HEK293T (cell line): ENCODE results near the gene CD44.

Experiments
- CTCF ChIA-PET: fragments of 350-600 bp; formaldehyde crosslinking; extraction: SDS; loops from one replicate; lab custom pipeline; 2021; ENCODE audit warnings: antibody characterized with exemption, inconsistent platforms; lab: Yijun Ruan, JAX
- POLR2A ChIA-PET: fragments of 350-600 bp; formaldehyde crosslinking; extraction: SDS; loops from one replicate; lab custom pipeline; 2020; ENCODE audit warnings: antibody characterized with exemption, inconsistent platforms; lab: Yijun Ruan, JAX
- DNase-seq: peaks from one replicate; pipeline ENCODE4 v3.0.0; 2012; ENCODE audit warnings: mixed read lengths; ENCODE audit errors: extremely low spot score
- ARNT ChIP-seq: fragments of 450-650 bp; IDR thresholded peaks from 2 replicates; pipeline ENCODE4 v1.6.1; 2017; ENCODE audit warnings: mild to moderate bottlenecking
- BHLHE40 ChIP-seq: fragments of 450-650 bp; IDR thresholded peaks from 2 replicates; pipeline ENCODE4 v1.6.1; 2016; ENCODE audit warnings: mild to moderate bottlenecking, moderate library complexity, borderline replicate concordance
- CTBP1 ChIP-seq: fragments of 450-650 bp; IDR thresholded peaks from 2 replicates; pipeline ENCODE4 v1.6.1; 2016; ENCODE audit warnings: borderline replicate concordance
- ELF4 ChIP-seq: fragments of 450-650 bp; IDR thresholded peaks from 2 replicates; pipeline ENCODE4 v1.6.1; 2017; ENCODE audit warnings: antibody characterized with exemption
- FOXA1 ChIP-seq: fragments of 450-650 bp; IDR thresholded peaks from 2 replicates; pipeline ENCODE4 v1.6.1; 2016; ENCODE audit warnings: mild to moderate bottlenecking
- FOXK2 ChIP-seq: fragments of 450-650 bp; IDR thresholded peaks from 2 replicates; pipeline ENCODE4 v1.6.1; 2016; ENCODE audit warnings: mild to moderate bottlenecking
- FOXM1 ChIP-seq: fragments of 450-650 bp; IDR thresholded peaks from 2 replicates; pipeline ENCODE4 v1.6.1; 2017; ENCODE audit warnings: mild to moderate bottlenecking, borderline replicate concordance
- HDGF ChIP-seq: fragments of 450-650 bp; IDR thresholded peaks from 2 replicates; pipeline ENCODE4 v1.6.1; 2017; ENCODE audit warnings: antibody characterized with exemption, borderline replicate concordance
- L3MBTL2 ChIP-seq: fragments of 450-650 bp; conservative IDR thresholded peaks from 2 replicates; pipeline ENCODE4 v1.6.1; 2016; ENCODE audit warnings: mild to moderate bottlenecking
- LEF1 ChIP-seq: fragments of 450-650 bp; IDR thresholded peaks from 2 replicates; pipeline ENCODE4 v1.6.1; 2017; ENCODE audit warnings: mild to moderate bottlenecking, borderline replicate concordance
- NFRKB ChIP-seq: fragments of 450-650 bp; IDR thresholded peaks from 2 replicates; pipeline ENCODE4 v1.6.1; 2016; ENCODE audit warnings: mild to moderate bottlenecking, moderate library complexity
- SP1 ChIP-seq: fragments of 450-650 bp; IDR thresholded peaks from 2 replicates; pipeline ENCODE4 v1.6.1; 2017
- SUZ12 ChIP-seq: fragments of 450-650 bp; IDR thresholded peaks from 2 replicates; pipeline ENCODE4 v1.6.1; 2016; ENCODE audit warnings: mild to moderate bottlenecking
- TARDBP ChIP-seq: fragments of 450-650 bp; IDR thresholded peaks from 2 replicates; pipeline ENCODE4 v1.6.1; 2016
- ZNF384 ChIP-seq: fragments of 450-650 bp; IDR thresholded peaks from 2 replicates; pipeline ENCODE4 v1.6.1; 2016
- TF ChIP-seq, protein P1 (sequence below): fragments of 450-650 bp; IDR thresholded peaks from 2 replicates; pipeline ENCODE4 v1.6.1; 2016

Gene CD44

GRCh38 chr11:35133656-35134055 lies 5.3 kb upstream of the CD44 start:
- TF ChIP-seq FOXK2: no peak
- TF ChIP-seq NFRKB: no peak
- TF ChIP-seq FOXM1: no peak
- TF ChIP-seq ARNT: no peak
- no peak for TF ChIP-seq BHLHE40
- no peak for TF ChIP-seq SP1
- TF ChIP-seq, protein P1, sequence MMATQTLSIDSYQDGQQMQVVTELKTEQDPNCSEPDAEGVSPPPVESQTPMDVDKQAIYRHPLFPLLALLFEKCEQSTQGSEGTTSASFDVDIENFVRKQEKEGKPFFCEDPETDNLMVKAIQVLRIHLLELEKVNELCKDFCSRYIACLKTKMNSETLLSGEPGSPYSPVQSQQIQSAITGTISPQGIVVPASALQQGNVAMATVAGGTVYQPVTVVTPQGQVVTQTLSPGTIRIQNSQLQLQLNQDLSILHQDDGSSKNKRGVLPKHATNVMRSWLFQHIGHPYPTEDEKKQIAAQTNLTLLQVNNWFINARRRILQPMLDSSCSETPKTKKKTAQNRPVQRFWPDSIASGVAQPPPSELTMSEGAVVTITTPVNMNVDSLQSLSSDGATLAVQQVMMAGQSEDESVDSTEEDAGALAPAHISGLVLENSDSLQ: no peak
- no peak for TF ChIP-seq FOXA1
- no peak for TF ChIP-seq ZNF384
- no peak for TF ChIP-seq LEF1
- TF ChIP-seq ELF4: no peak
- no peak for TF ChIP-seq SUZ12
- no peak for DNase-seq
- POLR2A ChIA-PET: no interaction called here
- CTCF ChIA-PET: no interaction called here

GRCh38 chr11:35134403-35135148 lies 4.4 kb upstream of the CD44 start:
- TF ChIP-seq LEF1 (no peak), HDGF (no peak), ARNT (no peak), SUZ12 (no peak)
- TF ChIP-seq, protein P1: no peak
- ChIA-PET POLR2A (no interaction called here), CTCF (no interaction called here)
- no peak for DNase-seq

DNA sequence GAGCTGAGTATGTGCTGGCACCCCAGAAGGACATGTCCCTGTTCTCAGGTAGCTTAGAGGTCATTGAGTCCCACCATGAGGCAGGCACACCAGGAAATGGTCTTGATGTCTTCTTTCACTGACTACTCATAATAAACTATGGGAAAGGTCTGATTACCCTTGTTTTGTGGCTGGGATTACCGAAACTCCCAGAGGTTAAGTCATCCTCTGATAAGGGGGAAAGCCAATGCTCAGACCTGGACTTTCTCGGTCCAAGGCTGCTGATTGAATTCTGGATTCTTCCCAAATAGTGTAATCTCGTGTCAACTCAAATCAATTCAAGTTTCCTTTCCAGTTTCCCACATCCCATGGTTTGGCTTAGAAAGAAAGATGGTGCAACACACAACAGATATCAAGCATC lies 3.7 kb upstream of the CD44 start:
- CTCF ChIA-PET: no interaction called here

DNA sequence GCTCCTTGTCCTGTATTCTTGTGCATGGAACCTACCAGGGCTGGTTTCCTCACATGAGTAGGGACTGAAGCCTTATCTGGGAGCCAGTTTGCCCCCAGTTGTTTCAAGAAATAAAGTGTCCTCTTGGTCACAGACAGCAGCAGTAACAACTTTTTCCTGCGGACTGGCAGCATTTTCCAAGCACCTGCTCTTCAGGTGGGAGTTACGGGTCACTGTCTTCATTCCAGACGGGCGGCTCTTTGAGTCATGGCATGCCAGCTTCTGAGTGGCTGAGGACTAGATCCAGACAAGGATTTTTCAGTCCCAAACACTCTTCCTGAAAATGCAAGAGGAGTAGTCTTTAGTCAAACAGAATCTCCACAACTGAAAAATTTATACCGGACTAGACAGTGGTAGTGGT lies 2.7 kb upstream of the CD44 start:
- ChIA-PET POLR2A (no interaction called here), CTCF (no interaction called here)
- no peak for DNase-seq
- TF ChIP-seq ZNF384 (no peak), L3MBTL2 (no peak), FOXK2 (no peak), LEF1 (no peak), SUZ12 (no peak), FOXA1 (no peak), CTBP1 (no peak), FOXM1 (no peak), ARNT (no peak), TARDBP (no peak), ELF4 (no peak)
- TF ChIP-seq, protein P1: no peak

More for the DNA sequence above, 3.7 kb upstream of the CD44 start:
- DNase-seq: no peak
- POLR2A ChIA-PET: no interaction called here
- TF ChIP-seq CTBP1 (no peak), HDGF (no peak), FOXA1 (no peak), L3MBTL2 (no peak), ELF4 (no peak), SUZ12 (no peak), LEF1 (no peak)
- TF ChIP-seq, protein P1: no peak

- ChIA-PET POLR2A (no interaction called here), CTCF (no interaction called here)
- no peak for TF ChIP-seq LEF1
- no peak for TF ChIP-seq L3MBTL2
- no peak for TF ChIP-seq ZNF384
- no peak for TF ChIP-seq NFRKB
- no peak for TF ChIP-seq ELF4
- TF ChIP-seq FOXA1: no peak
- no peak for TF ChIP-seq HDGF
- TF ChIP-seq BHLHE40: no peak
- no peak for TF ChIP-seq FOXK2
- no peak for TF ChIP-seq CTBP1
- no peak for TF ChIP-seq SUZ12
- no peak for TF ChIP-seq ARNT
- TF ChIP-seq, protein P1: no peak
- TF ChIP-seq TARDBP: no peak
- TF ChIP-seq SP1: no peak
- TF ChIP-seq FOXM1: no peak
- DNase-seq: no peak
Measured at GRCh38 chr11:35138058-35138457, 913 bp upstream of the CD44 start.
